ENCODE measurements around the gene MOCS1. TPM values are rescaled to one million over a fixed set of nuclear protein-coding genes. Genes with fewer than 3 reads are reported as not detected.

The MOCS1 gene
- total and polyA plus RNA-seq, 4 donors = 10.3 to 23.0 (median 19.2) TPM

DNA sequence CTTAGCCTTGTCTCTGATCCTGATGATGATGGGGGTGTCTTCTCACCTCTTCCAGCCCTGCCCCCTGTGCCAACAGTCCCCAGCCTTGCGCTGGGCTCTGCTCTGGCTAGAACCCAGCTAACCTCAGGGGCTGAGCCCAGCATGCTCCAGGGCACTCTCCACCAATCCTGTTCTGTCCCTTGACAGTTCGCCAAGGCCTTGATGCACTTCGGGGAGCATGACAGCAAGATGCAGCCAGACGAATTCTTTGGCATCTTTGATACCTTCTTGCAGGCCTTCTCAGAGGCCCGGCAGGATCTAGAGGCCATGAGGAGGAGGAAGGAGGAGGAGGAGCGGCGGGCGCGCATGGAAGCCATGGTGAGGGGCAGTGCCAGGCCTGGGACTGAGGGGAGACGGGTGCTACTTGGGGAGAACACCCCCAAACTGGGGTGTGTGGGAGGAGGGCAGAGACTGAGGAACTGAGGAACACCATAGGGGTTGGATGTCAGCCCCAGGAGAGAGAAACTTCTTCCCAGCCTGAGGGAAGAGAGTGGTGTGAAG, 33.1 kb downstream of the MOCS1 start:
- Histone ChIP-seq H3K27me3 (ENCODE audit: control insufficient read depth in 3 of 3, insufficient read depth in 3 of 3, low read length in 2 of 3) (no peaks in the 10 kb centered on the region), H3K9me3 (ENCODE audit: control insufficient read depth in 4 of 4, insufficient read depth in 3 of 4, low read length in 3 of 4) (no peaks in the 10 kb centered on the region), H3K9ac (ENCODE audit: insufficient read depth in 1 of 2, low read length in 2 of 2) (no peak overlapping the region), H3K27ac (ENCODE audit: low read depth in 1 of 2, low read length in 1 of 2) (no peak overlapping the region), H3K4me1 (ENCODE audit: control insufficient read depth in 5 of 5, insufficient read depth in 5 of 5, low read length in 5 of 5) (no peaks in the 10 kb centered on the region), H3K4me3 (no peak overlapping the region), H3K36me3 (ENCODE audit: control insufficient read depth in 4 of 4, insufficient read depth in 4 of 4, low read length in 4 of 4) (peaks cover 0 to 50% (median 24%) of the 10 kb centered on the region in 4 donors)
- ATAC-seq (ENCODE audit: insufficient read depth, low FRiP score) (no peak), DNase-seq (no peak)
- TF ChIP-seq, protein P1, sequence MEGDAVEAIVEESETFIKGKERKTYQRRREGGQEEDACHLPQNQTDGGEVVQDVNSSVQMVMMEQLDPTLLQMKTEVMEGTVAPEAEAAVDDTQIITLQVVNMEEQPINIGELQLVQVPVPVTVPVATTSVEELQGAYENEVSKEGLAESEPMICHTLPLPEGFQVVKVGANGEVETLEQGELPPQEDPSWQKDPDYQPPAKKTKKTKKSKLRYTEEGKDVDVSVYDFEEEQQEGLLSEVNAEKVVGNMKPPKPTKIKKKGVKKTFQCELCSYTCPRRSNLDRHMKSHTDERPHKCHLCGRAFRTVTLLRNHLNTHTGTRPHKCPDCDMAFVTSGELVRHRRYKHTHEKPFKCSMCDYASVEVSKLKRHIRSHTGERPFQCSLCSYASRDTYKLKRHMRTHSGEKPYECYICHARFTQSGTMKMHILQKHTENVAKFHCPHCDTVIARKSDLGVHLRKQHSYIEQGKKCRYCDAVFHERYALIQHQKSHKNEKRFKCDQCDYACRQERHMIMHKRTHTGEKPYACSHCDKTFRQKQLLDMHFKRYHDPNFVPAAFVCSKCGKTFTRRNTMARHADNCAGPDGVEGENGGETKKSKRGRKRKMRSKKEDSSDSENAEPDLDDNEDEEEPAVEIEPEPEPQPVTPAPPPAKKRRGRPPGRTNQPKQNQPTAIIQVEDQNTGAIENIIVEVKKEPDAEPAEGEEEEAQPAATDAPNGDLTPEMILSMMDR (IDR thresholded peaks at IDR 0.05; ENCODE audit: control extremely low read depth, extremely low read depth) = no peak
- 86 to 95% methylated on average over 10 of the region's 10 CpGs for WGBS, 2 donors

DNA sequence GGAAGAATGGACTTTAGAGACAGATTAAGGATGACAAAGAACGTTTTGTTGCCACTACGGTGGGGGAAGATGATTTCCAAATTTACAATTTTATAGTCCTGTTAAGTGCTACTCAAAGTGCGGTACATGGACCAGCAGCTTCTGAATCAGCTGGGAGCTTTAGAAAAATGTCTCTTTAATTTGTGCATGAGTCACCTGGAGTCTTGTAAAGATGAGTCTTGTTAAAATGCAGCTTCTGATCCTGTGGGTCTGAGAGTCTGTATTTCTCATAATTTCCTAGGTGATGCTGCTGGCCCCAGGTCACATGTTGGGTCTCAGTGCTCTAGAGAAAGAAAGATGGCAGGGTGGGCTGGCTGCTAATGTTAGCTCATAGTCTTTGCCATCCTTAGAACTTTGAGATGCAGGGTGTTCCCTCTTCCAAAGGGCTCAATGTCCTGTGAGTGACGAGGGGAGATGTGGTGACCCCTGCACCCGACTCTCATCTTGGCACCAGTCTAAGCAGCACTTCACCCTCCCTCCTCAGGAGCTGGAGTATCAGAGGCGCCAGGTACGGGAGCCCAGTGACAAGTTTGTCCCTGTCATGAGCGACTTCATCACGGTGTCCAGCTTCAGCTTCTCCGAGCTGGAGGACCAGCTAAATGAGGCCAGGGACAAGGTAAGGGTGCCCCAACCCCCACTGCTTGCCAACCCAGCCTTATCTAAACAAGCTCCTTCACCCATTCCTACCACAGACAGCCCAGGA, 34.5 kb downstream of the MOCS1 start:
- H3K9ac ChIP-seq (ENCODE audit: insufficient read depth in 1 of 2, low read length in 2 of 2) = no peak overlapping the region
- peaks cover 0 to 50% (median 24%) of the 10 kb centered on the region in 4 donors for H3K36me3 ChIP-seq (ENCODE audit: control insufficient read depth in 4 of 4, insufficient read depth in 4 of 4, low read length in 4 of 4)
- H3K4me1 ChIP-seq (ENCODE audit: control insufficient read depth in 5 of 5, insufficient read depth in 5 of 5, low read length in 5 of 5) = no peaks in the 10 kb centered on the region
- ATAC-seq (ENCODE audit: insufficient read depth, low FRiP score) (no peak), DNase-seq (no peak)
- H3K9me3 ChIP-seq (ENCODE audit: control insufficient read depth in 4 of 4, insufficient read depth in 3 of 4, low read length in 3 of 4) = no peaks in the 10 kb centered on the region
- WGBS, 2 donors = 88 to 94% methylated on average over 10 of the region's 10 CpGs
- no peaks in the 10 kb centered on the region for H3K27me3 ChIP-seq (ENCODE audit: control insufficient read depth in 3 of 3, insufficient read depth in 3 of 3, low read length in 2 of 3)
- H3K27ac ChIP-seq (ENCODE audit: low read depth in 1 of 2, low read length in 1 of 2) = no peak overlapping the region
- TF ChIP-seq, protein P1 (IDR thresholded peaks at IDR 0.05; ENCODE audit: control extremely low read depth, extremely low read depth) = no peak
- H3K4me3 ChIP-seq = no peak overlapping the region

DNA sequence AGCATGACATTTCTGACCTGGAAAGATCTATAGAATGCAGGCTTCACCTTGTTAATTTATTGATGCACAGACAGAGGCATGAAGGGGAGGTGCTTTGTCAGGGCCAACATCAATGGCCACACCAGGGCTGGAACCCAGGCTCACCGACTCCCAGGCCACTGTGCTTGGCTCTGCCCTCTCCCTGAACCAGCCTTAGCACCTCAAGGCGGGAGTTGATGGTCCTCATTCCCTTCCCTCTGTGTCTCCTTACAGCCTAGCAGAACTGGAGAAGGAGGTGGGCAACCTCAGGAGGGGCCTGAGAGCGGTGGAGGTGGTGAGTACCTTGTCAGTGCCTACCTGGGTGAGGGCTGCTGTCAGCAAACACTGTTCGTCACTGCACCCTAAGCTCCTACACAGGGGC, 35.6 kb downstream of the MOCS1 start:
- Histone ChIP-seq H3K9me3 (ENCODE audit: control insufficient read depth in 4 of 4, insufficient read depth in 3 of 4, low read length in 3 of 4) (no peaks in the 10 kb centered on the region), H3K4me1 (ENCODE audit: control insufficient read depth in 5 of 5, insufficient read depth in 5 of 5, low read length in 5 of 5) (no peaks in the 10 kb centered on the region), H3K36me3 (ENCODE audit: control insufficient read depth in 4 of 4, insufficient read depth in 4 of 4, low read length in 4 of 4) (peaks cover 0 to 50% (median 23%) of the 10 kb centered on the region in 4 donors), H3K27me3 (ENCODE audit: control insufficient read depth in 3 of 3, insufficient read depth in 3 of 3, low read length in 2 of 3) (no peaks in the 10 kb centered on the region), H3K27ac (ENCODE audit: low read depth in 1 of 2, low read length in 1 of 2) (no peak overlapping the region), H3K9ac (ENCODE audit: insufficient read depth in 1 of 2, low read length in 2 of 2) (no peak overlapping the region), H3K4me3 (no peak overlapping the region)
- DNase-seq (no peak), ATAC-seq (ENCODE audit: insufficient read depth, low FRiP score) (no peak)
- 90 to 95% methylated on average over 4 of the region's 4 CpGs for WGBS, 2 donors
- TF ChIP-seq, protein P1 (IDR thresholded peaks at IDR 0.05; ENCODE audit: control extremely low read depth, extremely low read depth) = no peak

All from lung (tissue), 12 donors.